Cardiac fibroblast (primary cell): ENCODE measurements around the gene ATR.

Source experiments
- DNase-seq, 2 donors: peaks; one replicate each; pipeline versions ENCODE4 v3.0.0 to v3.0.0-alpha.2; 2010; ENCODE audit warnings: low read depth in 2 of 2
- H3K4me3 ChIP-seq, 2 donors: replicated peaks in 1 of 2; 1 replicate in 1 of 2; 2 replicates in 1 of 2; pipeline ENCODE4 v1.5.1; 2011; ENCODE audit warnings: low read depth in 2 of 2, low read length in 2 of 2, mild to moderate bottlenecking in 2 of 2, moderate library complexity in 1 of 2
- CTCF ChIP-seq: IDR thresholded peaks from one replicate; pipeline ENCODE4 v1.5.1; 2011; ENCODE audit warnings: low read depth, mild to moderate bottlenecking, low read length, inconsistent platforms

ATR gene

GRCh38 chr3:142578329-142579223 lies at the start of gene ATR:
Gene ATR (minus strand): TSS chr3:142578733. CDS start chr3:142578704, 29 bp downstream.
- peak within 1 kb of the TSS; percentile 96 for H3K4me3 ChIP-seq
- no peak for TF ChIP-seq CTCF
- DNase-seq = peak; percentile 96 to 97

GRCh38 chr3:142626971-142627370 lies 48.4 kb upstream of the ATR start:
- DNase-seq = no peak
- H3K4me3 ChIP-seq = no peak overlapping the region
- TF ChIP-seq CTCF = no peak

- no peak for TF ChIP-seq CTCF
- H3K4me3 ChIP-seq = no peak overlapping the region
- no peak for DNase-seq
Measured at GRCh38 chr3:142625153-142625440, 46.6 kb upstream of the ATR start.

- H3K4me3 ChIP-seq = no peak overlapping the region
- no peak for DNase-seq
- no peak for TF ChIP-seq CTCF
Measured at GRCh38 chr3:142624341-142625152, 46.0 kb upstream of the ATR start.

GRCh38 chr3:142623194-142623593 lies 44.7 kb upstream of the ATR start:
- H3K4me3 ChIP-seq = no peak overlapping the region
- no peak for TF ChIP-seq CTCF
- no peak for DNase-seq

- TF ChIP-seq CTCF = no peak
- no peak overlapping the region for H3K4me3 ChIP-seq
- no peak for DNase-seq
Measured at GRCh38 chr3:142622405-142622804, 43.9 kb upstream of the ATR start.
